Loucy (cell line): Measurements from ENCODE around the gene DBNDD1.

Experiments used
- H2AFZ ChIP-seq: fragments of 200-600 bp; sonication (generic); 2 replicates; pipeline ENCODE4 v1.6.0; 2016; ENCODE audit warnings: antibody characterized with exemption, mild to moderate bottlenecking, low read length, moderate library complexity
- H3F3A ChIP-seq: fragments of 200-600 bp; 2 replicates; pipeline ENCODE4 v1.6.0; 2016; ENCODE audit warnings: antibody characterized with exemption, low read depth, mild to moderate bottlenecking
- H3K27me3 ChIP-seq: fragments of 200-600 bp; sonication (generic); 2 replicates; pipeline ENCODE4 v1.6.1; 2014; ENCODE audit warnings: low read length, mild to moderate bottlenecking; ENCODE audit not compliant: insufficient read depth, poor library complexity, severe bottlenecking
- H3K36me3 ChIP-seq: fragments of 200-600 bp; sonication (generic); 2 replicates; pipeline ENCODE4 v1.6.1; 2016; ENCODE audit warnings: low read length; ENCODE audit not compliant: insufficient read depth
- H3K4me1 ChIP-seq: fragments of 200-600 bp; sonication (generic); 2 replicates; pipeline ENCODE4 v1.5.1; 2014; ENCODE audit warnings: low read length, mild to moderate bottlenecking; ENCODE audit not compliant: insufficient read depth, poor library complexity, severe bottlenecking
- H3K4me2 ChIP-seq: fragments of 200-600 bp; sonication (generic); 2 replicates; pipeline ENCODE4 v1.6.0; 2014; ENCODE audit warnings: antibody characterized with exemption, low read length, low read depth, mild to moderate bottlenecking; ENCODE audit not compliant: poor library complexity, severe bottlenecking
- H3K4me3 ChIP-seq: fragments of 200-600 bp; sonication (generic); 2 replicates; pipeline ENCODE4 v1.5.1; 2014; ENCODE audit warnings: low read length, mild to moderate bottlenecking, mixed read lengths; ENCODE audit not compliant: poor library complexity, severe bottlenecking
- H3K79me2 ChIP-seq: fragments of 200-600 bp; sonication (generic); 2 replicates; pipeline ENCODE4 v1.6.1; 2014; ENCODE audit warnings: low read length; ENCODE audit not compliant: insufficient read depth
- H3K9ac ChIP-seq: fragments of 200-600 bp; sonication (generic); 2 replicates; pipeline ENCODE4 v1.6.0; 2014; ENCODE audit warnings: mild to moderate bottlenecking, low read depth, low read length, moderate library complexity; ENCODE audit not compliant: poor library complexity, severe bottlenecking
- H3K9me2 ChIP-seq: fragments of 200-600 bp; sonication (generic); replicated peaks from 2 replicates; pipeline ENCODE4 v1.6.1; 2016; ENCODE audit warnings: low read depth, low read length, mixed read lengths
- H3K9me3 ChIP-seq: fragments of 200-600 bp; sonication (generic); 2 replicates; pipeline ENCODE4 v1.6.1; 2014; ENCODE audit warnings: mild to moderate bottlenecking, antibody characterized with exemption, low read length, low read depth; ENCODE audit not compliant: insufficient read depth
- H4K20me1 ChIP-seq: fragments of 200-600 bp; sonication (generic); 2 replicates; pipeline ENCODE4 v1.6.0; 2014; ENCODE audit warnings: antibody characterized with exemption, low read length, mild to moderate bottlenecking; ENCODE audit not compliant: insufficient read depth, poor library complexity, severe bottlenecking
- CTCF ChIP-seq: fragments of 200-600 bp; sonication (generic); conservative IDR thresholded peaks from 2 replicates; pipeline ENCODE4 v1.5.1; 2014; ENCODE audit warnings: mild to moderate bottlenecking, antibody characterized with exemption, low read length
- EZH2phosphoT487 ChIP-seq: fragments of 200-600 bp; IDR thresholded peaks from 2 replicates; pipeline ENCODE4 v1.6.1; 2018; ENCODE audit warnings: antibody characterized with exemption, mild to moderate bottlenecking, moderate library complexity, borderline replicate concordance

Gene DBNDD1

GRCh38 chr16:90032674-90033331 is 13.5 kb upstream of the DBNDD1 start:
- H3K4me3 ChIP-seq = no peak overlapping the region
- no peaks in the 10 kb centered on the region for H4K20me1 ChIP-seq
- H3K36me3 ChIP-seq = no peaks in the 10 kb centered on the region
- TF ChIP-seq EZH2phosphoT487 (no peak), CTCF (no peak)
- no peak overlapping the region for H3K4me2 ChIP-seq
- H3K27me3 ChIP-seq = no peaks in the 10 kb centered on the region
- H3K4me1 ChIP-seq = no peaks in the 10 kb centered on the region
- no peaks in the 10 kb centered on the region for H3F3A ChIP-seq
- H2AFZ ChIP-seq = no peak overlapping the region
- no peaks in the 10 kb centered on the region for H3K79me2 ChIP-seq
- H3K9ac ChIP-seq = no peak overlapping the region
- no peaks in the 10 kb centered on the region for H3K9me2 ChIP-seq
- H3K9me3 ChIP-seq = no peaks in the 10 kb centered on the region

- H3K36me3 ChIP-seq = no peaks in the 10 kb centered on the region
- H3K4me2 ChIP-seq = no peak overlapping the region
- no peak overlapping the region for H2AFZ ChIP-seq
- H3K9me2 ChIP-seq = no peaks in the 10 kb centered on the region
- H3F3A ChIP-seq = no peaks in the 10 kb centered on the region
- no peaks in the 10 kb centered on the region for H3K27me3 ChIP-seq
- H3K9me3 ChIP-seq = no peaks in the 10 kb centered on the region
- TF ChIP-seq EZH2phosphoT487 (no peak), CTCF (no peak)
- H3K4me1 ChIP-seq = no peaks in the 10 kb centered on the region
- H4K20me1 ChIP-seq = no peaks in the 10 kb centered on the region
- no peak overlapping the region for H3K9ac ChIP-seq
- no peak overlapping the region for H3K4me3 ChIP-seq
- H3K79me2 ChIP-seq = no peaks in the 10 kb centered on the region
These were observed 12.8 kb upstream of the DBNDD1 start for GRCh38 chr16:90031931-90032673.

GRCh38 chr16:90031186-90031930 is 12.1 kb upstream of the DBNDD1 start:
- no peaks in the 10 kb centered on the region for H4K20me1 ChIP-seq
- H3K36me3 ChIP-seq = no peaks in the 10 kb centered on the region
- no peak overlapping the region for H3K4me2 ChIP-seq
- no peaks in the 10 kb centered on the region for H3K27me3 ChIP-seq
- no peak overlapping the region for H2AFZ ChIP-seq
- H3K4me1 ChIP-seq = peaks cover 3% of the 10 kb centered on the region
- no peaks in the 10 kb centered on the region for H3K79me2 ChIP-seq
- H3K9me3 ChIP-seq = no peaks in the 10 kb centered on the region
- no peak overlapping the region for H3K9ac ChIP-seq
- no peak overlapping the region for H3K4me3 ChIP-seq
- TF ChIP-seq CTCF = no peak
- TF ChIP-seq EZH2phosphoT487 = no peak
- H3F3A ChIP-seq = no peaks in the 10 kb centered on the region
- no peaks in the 10 kb centered on the region for H3K9me2 ChIP-seq
